ENCODE data around the gene CARM1. TPM values are rescaled to one million over a fixed set of nuclear protein-coding genes. Genes with fewer than 3 reads are reported as not detected.
"Not testable (repeated sequence)": the region's sequence is repeated elsewhere in the genome, so short reads cannot be mapped to it uniquely, and the experiment has no call there.

Gene CARM1
- total RNA-seq, 2 donors from 2014 or later: 53.3 to 75.9 TPM

- Histone ChIP-seq H3K36me3 (no peaks in the 10 kb centered on the region), H3K4me3 (no peak overlapping the region), H3K27me3 (no peaks in the 10 kb centered on the region), H3K27ac (no peak overlapping the region), H3K9me3 (no peaks in the 10 kb centered on the region), H3K4me1 (no peaks in the 10 kb centered on the region), H3K9ac (ENCODE audit: low read depth in 2 of 2, low read length in 2 of 2) (no peak overlapping the region)
- TF ChIP-seq CTCF (IDR thresholded peaks at IDR 0.05): no peak
- intact Hi-C loops (cut with DNase I): no loop called here
- DNase-seq: no peak
These were observed 19.1 kb upstream of the CARM1 start for GRCh38 chr19:10852098-10852800.

DNA sequence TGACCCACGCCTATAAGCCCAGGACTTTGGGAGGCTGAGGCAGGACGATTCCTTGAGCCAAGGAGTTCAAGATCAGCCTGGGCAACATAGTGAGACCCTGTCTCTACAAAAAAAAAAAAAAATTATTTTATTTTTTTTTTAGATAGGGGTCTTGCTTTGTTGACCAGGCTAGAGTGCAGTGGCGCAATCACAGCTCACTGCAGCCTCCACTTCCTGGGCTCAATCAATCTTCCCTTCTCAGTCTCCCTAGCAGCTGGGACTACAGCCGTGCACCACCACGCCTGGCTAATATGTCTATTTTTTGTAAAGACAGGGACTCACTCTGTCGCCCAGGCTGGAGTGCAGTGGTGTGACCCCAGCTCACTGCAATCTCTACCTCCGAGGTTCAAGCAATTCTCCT is 18.4 kb upstream of the CARM1 start:
- intact Hi-C loops (cut with DNase I): no loop called here

GRCh38 chr19:10854350-10855089 is 16.8 kb upstream of the CARM1 start:
- H3K4me1 ChIP-seq: no peaks in the 10 kb centered on the region
- no peak for DNase-seq
- H3K27ac ChIP-seq: no peak overlapping the region
- H3K36me3 ChIP-seq: no peaks in the 10 kb centered on the region
- no peak overlapping the region for H3K4me3 ChIP-seq
- no peak for TF ChIP-seq CTCF (IDR thresholded peaks at IDR 0.05)
- no peaks in the 10 kb centered on the region for H3K27me3 ChIP-seq
- intact Hi-C loops (cut with DNase I): no loop called here
- no peak overlapping the region for H3K9ac ChIP-seq (ENCODE audit: low read depth in 2 of 2, low read length in 2 of 2)
- H3K9me3 ChIP-seq: no peaks in the 10 kb centered on the region

More for the DNA sequence above, 18.4 kb upstream of the CARM1 start:
- DNase-seq: no peak
- no peaks in the 10 kb centered on the region for H3K9me3 ChIP-seq
- no peaks in the 10 kb centered on the region for H3K36me3 ChIP-seq
- no peaks in the 10 kb centered on the region for H3K4me1 ChIP-seq
- no peak overlapping the region for H3K9ac ChIP-seq (ENCODE audit: low read depth in 2 of 2, low read length in 2 of 2)
- H3K27me3 ChIP-seq: no peaks in the 10 kb centered on the region
- no peak overlapping the region for H3K4me3 ChIP-seq
- TF ChIP-seq CTCF (IDR thresholded peaks at IDR 0.05): no peak
- H3K27ac ChIP-seq: no peak overlapping the region

GRCh38 chr19:10855879-10856522 is 15.4 kb upstream of the CARM1 start:
- Histone ChIP-seq H3K4me1 (no peaks in the 10 kb centered on the region), H3K36me3 (no peaks in the 10 kb centered on the region), H3K27me3 (no peaks in the 10 kb centered on the region), H3K4me3 (no peak overlapping the region), H3K9ac (ENCODE audit: low read depth in 2 of 2, low read length in 2 of 2) (no peak overlapping the region), H3K27ac (no peak overlapping the region), H3K9me3 (no peaks in the 10 kb centered on the region)
- peak; percentile 56 for TF ChIP-seq CTCF (IDR thresholded peaks at IDR 0.05)
- no peak for DNase-seq
- intact Hi-C loops (cut with DNase I): no loop called here

GRCh38 chr19:10856899-10857298 is 14.5 kb upstream of the CARM1 start:
- H3K27me3 ChIP-seq; H3K27ac ChIP-seq; H3K9me3 ChIP-seq; intact Hi-C loops (cut with DNase I); H3K4me1 ChIP-seq; DNase-seq; H3K36me3 ChIP-seq; H3K4me3 ChIP-seq; H3K9ac ChIP-seq (ENCODE audit: low read depth in 2 of 2, low read length in 2 of 2): not testable (repeated sequence)
